Panc1 (cell line): ENCODE data around the gene CEP170B.

ENCODE experiments used
- CTCF ChIP-seq: fragments of 450-650 bp; IDR thresholded peaks from 2 replicates; pipeline ENCODE4 v1.5.1; 2017; ENCODE audit warnings: mild to moderate bottlenecking
- POLR2AphosphoS5 ChIP-seq: IDR thresholded peaks from 2 replicates; pipeline ENCODE4 v1.6.1; 2012; ENCODE audit warnings: mild to moderate bottlenecking, low read depth, low read length, moderate library complexity
- REST ChIP-seq, 2 experiments: IDR thresholded peaks; 2 replicates each; pipeline ENCODE4 v1.6.1; 2011 to 2012; ENCODE audit warnings: low read depth in 2 of 2, control low read depth in 1 of 2, low read length in 1 of 2, mild to moderate bottlenecking in 1 of 2, moderate library complexity in 1 of 2; ENCODE audit not compliant: insufficient read depth in 1 of 2

DNA sequence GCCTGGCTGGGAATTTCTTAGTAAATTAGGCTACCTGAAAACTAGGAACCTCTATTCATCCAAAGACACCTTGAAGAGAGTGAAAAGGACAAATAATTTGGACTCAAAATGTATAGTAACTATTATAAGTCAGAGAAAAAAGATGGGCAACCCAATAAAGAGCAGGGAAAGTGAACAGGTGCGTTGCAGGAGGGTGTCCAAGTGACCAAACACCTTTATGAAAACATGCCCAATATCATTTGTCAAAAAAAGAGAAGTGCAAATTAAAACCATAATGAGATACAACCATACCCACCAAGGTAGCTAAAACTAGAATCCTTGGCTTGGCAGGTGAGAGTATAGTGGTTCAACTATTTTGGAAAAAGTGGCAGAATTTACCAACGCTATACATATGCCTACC, 34.7 kb downstream of the CEP170B start:
- TF ChIP-seq CTCF: no peak
- no peak for TF ChIP-seq POLR2AphosphoS5
- TF ChIP-seq REST (IDR thresholded peaks at IDR 0.05; ENCODE audit: insufficient read depth in 1 of 2, low read depth in 2 of 2, low read length in 1 of 2): no peak
